HG03521 (cell line): Measurements from ENCODE around the gene RRM2.
"Not testable (repeated sequence)": the region's sequence is repeated elsewhere in the genome, so short reads cannot be mapped to it uniquely, and the experiment has no call there.

Experiments
- ATAC-seq: cut with Tn5 transposase; IDR thresholded peaks from one replicate; pipeline ENCODE4 v1.9.1; 2021; ENCODE audit warnings: mild to moderate bottlenecking, moderate library complexity; ENCODE audit not compliant: unreplicated experiment

RRM2 gene

GRCh38 chr2:10129490-10129889, 7.0 kb downstream of the RRM2 start:
- ATAC-seq = no peak

GRCh38 chr2:10132043-10132575, 9.6 kb downstream of the RRM2 start:
- no peak for ATAC-seq

- no peak for ATAC-seq
These were observed 10.1 kb downstream of the RRM2 start for GRCh38 chr2:10132596-10132995.

- no peak for ATAC-seq
These were observed 10.6 kb downstream of the RRM2 start for GRCh38 chr2:10132996-10133647.

- ATAC-seq = no peak
These were observed 13.0 kb downstream of the RRM2 start for GRCh38 chr2:10135296-10136089.

- ATAC-seq = no peak
These were observed 13.8 kb downstream of the RRM2 start for GRCh38 chr2:10136101-10136934.

GRCh38 chr2:10137053-10137843, 14.7 kb downstream of the RRM2 start:
- no peak for ATAC-seq

- no peak for ATAC-seq
These were observed 17.0 kb downstream of the RRM2 start for GRCh38 chr2:10139536-10139935.

- no peak for ATAC-seq
These were observed 18.5 kb downstream of the RRM2 start for GRCh38 chr2:10140841-10141610.

GRCh38 chr2:10141736-10142639, 19.4 kb downstream of the RRM2 start:
- ATAC-seq = no peak

- no peak for ATAC-seq
These were observed 20.1 kb downstream of the RRM2 start for GRCh38 chr2:10142640-10142965.

- ATAC-seq = no peak
These were observed 22.4 kb downstream of the RRM2 start for GRCh38 chr2:10144771-10145518.

- ATAC-seq = no peak
These were observed 23.2 kb downstream of the RRM2 start for GRCh38 chr2:10145519-10146357.

- ATAC-seq = no peak
These were observed 23.9 kb downstream of the RRM2 start for GRCh38 chr2:10146366-10147005.

GRCh38 chr2:10147050-10147660, 24.6 kb downstream of the RRM2 start:
- not testable (repeated sequence) for ATAC-seq

- ATAC-seq = no peak
These were observed 25.7 kb downstream of the RRM2 start for GRCh38 chr2:10148268-10148667.
